SK-N-SH (cell line): ENCODE measurements around the gene LRRK2. TPM values are rescaled to one million over a fixed set of nuclear protein-coding genes. Genes with fewer than 3 reads are reported as not detected.
"Not testable (repeated sequence)": the region's sequence is repeated elsewhere in the genome, so short reads cannot be mapped to it uniquely, and the experiment has no call there.

Source experiments
- CTCF ChIA-PET: fragments of 300-600, 350-600 bp; formaldehyde crosslinking; extraction: SDS; loops from one replicate; lab custom pipeline; 2021; lab: Yijun Ruan, JAX
- POLR2A ChIA-PET: fragments of 350-600 bp; sonication (Branson Sonifier 250); formaldehyde crosslinking; extraction: SDS; loops from one replicate; lab custom pipeline; 2020; ENCODE audit warnings: antibody characterized with exemption, inconsistent platforms; lab: Yijun Ruan, JAX
- DNase-seq: peaks from one replicate; pipeline ENCODE4 v3.0.0; 2012
- H2AFZ ChIP-seq: fragments of 200-600 bp; sonication (generic); 2 replicates; pipeline ENCODE4 v1.8.1; 2016; ENCODE audit warnings: antibody characterized with exemption, mild to moderate bottlenecking, low read depth
- H3F3A ChIP-seq: fragments of 200-600 bp; sonication (generic); replicated peaks from 2 replicates; pipeline ENCODE3; 2016; ENCODE audit warnings: antibody characterized with exemption, mild to moderate bottlenecking; ENCODE audit not compliant: insufficient read depth
- H3K27ac ChIP-seq, 2 experiments: fragments of 200-500 bp in 1 of 2; fragments of 200-600 bp in 1 of 2; sonication (Bioruptor generic) in 1 of 2; sonication (generic), shearing (Covaris generic) in 1 of 2; 2 replicates each; pipeline versions ENCODE4 v1.5.1 to v1.6.1; 2014 to 2016; ENCODE audit warnings: low read depth in 2 of 2, inconsistent platforms in 1 of 2, low read length in 1 of 2, mild to moderate bottlenecking in 1 of 2, mixed read lengths in 1 of 2
- H3K27me3 ChIP-seq: fragments of 200-600 bp; sonication (generic), shearing (Covaris generic); 2 replicates; pipeline ENCODE4 v1.6.1; 2016; ENCODE audit warnings: mixed run types; ENCODE audit not compliant: insufficient read depth
- H3K36me3 ChIP-seq, 2 experiments: fragments of 200-500 bp in 1 of 2; fragments of 200-600 bp in 1 of 2; sonication (Bioruptor generic) in 1 of 2; sonication (generic) in 1 of 2; replicated peaks in 1 of 2; 2 replicates each; pipeline versions ENCODE3 to v1.5.1; 2014 to 2016; ENCODE audit warnings: low read length in 1 of 2, mild to moderate bottlenecking in 1 of 2; ENCODE audit not compliant: insufficient read depth in 2 of 2, control insufficient read depth in 1 of 2
- H3K4me1 ChIP-seq, 2 experiments: fragments of 200-500 bp in 1 of 2; fragments of 200-600 bp in 1 of 2; sonication (Bioruptor generic) in 1 of 2; sonication (generic), shearing (Covaris generic) in 1 of 2; 2 replicates each; pipeline versions ENCODE4 v1.5.1 to v1.6.1; 2014 to 2016; ENCODE audit warnings: low read depth in 1 of 2, low read length in 1 of 2, mixed run types in 1 of 2; ENCODE audit not compliant: insufficient read depth in 2 of 2, control insufficient read depth in 1 of 2
- H3K4me2 ChIP-seq: fragments of 200-600 bp; sonication (generic), shearing (Covaris generic); 2 replicates; pipeline ENCODE4 v1.6.1; 2017; ENCODE audit warnings: mixed run types
- H3K4me3 ChIP-seq, 2 experiments: fragments of 200-500 bp in 1 of 2; fragments of 200-600 bp in 1 of 2; sonication (Bioruptor generic) in 1 of 2; sonication (generic), shearing (Covaris generic) in 1 of 2; 2 replicates each; pipeline versions ENCODE4 v1.5.1 to v1.8.1; 2014 to 2016; ENCODE audit warnings: low read depth in 2 of 2, inconsistent platforms in 1 of 2, low read length in 1 of 2, mild to moderate bottlenecking in 1 of 2, mixed read lengths in 1 of 2, moderate library complexity in 1 of 2
- H3K79me2 ChIP-seq: fragments of 200-600 bp; sonication (generic); 2 replicates; pipeline ENCODE4 v1.8.1; 2017; ENCODE audit warnings: mild to moderate bottlenecking; ENCODE audit not compliant: insufficient read depth
- H3K9ac ChIP-seq: fragments of 200-600 bp; sonication (generic); 2 replicates; pipeline ENCODE4 v1.6.1; 2017; ENCODE audit warnings: mixed run types
- H3K9me2 ChIP-seq: fragments of 200-600 bp; sonication (generic); 2 replicates; pipeline ENCODE4 v1.6.1; 2017; ENCODE audit warnings: mixed run types
- H3K9me3 ChIP-seq: fragments of 200-600 bp; sonication (generic); 2 replicates; pipeline ENCODE4 v1.6.1; 2017; ENCODE audit warnings: mixed run types, mild to moderate bottlenecking, moderate library complexity
- H4K20me1 ChIP-seq: fragments of 200-600 bp; sonication (generic); 2 replicates; pipeline ENCODE4 v1.6.1; 2017; ENCODE audit warnings: mild to moderate bottlenecking, mixed run types; ENCODE audit not compliant: insufficient read depth
- JUND ChIP-seq: IDR thresholded peaks from 2 replicates; pipeline ENCODE4 v1.4.0; 2012
- MXI1 ChIP-seq: IDR thresholded peaks from 2 replicates; pipeline ENCODE4 v1.6.1; 2012; ENCODE audit warnings: mild to moderate bottlenecking, low read depth, low read length, improper control_type of control experiment
- RCOR1 ChIP-seq: fragments of 150-350 bp; IDR thresholded peaks from 2 replicates; pipeline ENCODE4 v1.6.1; 2017; ENCODE audit warnings: antibody characterized with exemption, low read length
- RXRA ChIP-seq: IDR thresholded peaks from 2 replicates; pipeline ENCODE4 v1.4.0; 2012; ENCODE audit warnings: low read depth, mild to moderate bottlenecking, borderline replicate concordance
- SIN3A ChIP-seq: IDR thresholded peaks from 2 replicates; pipeline ENCODE4 v1.6.1; 2012; ENCODE audit warnings: low read depth, mild to moderate bottlenecking, low read length, moderate library complexity, borderline replicate concordance
- SMC3 ChIP-seq: IDR thresholded peaks from 2 replicates; pipeline ENCODE4 v1.6.1; 2012; ENCODE audit warnings: low read depth, low read length, improper control_type of control experiment
- WGBS: methylation state at CpG from one replicate; pipeline ENCODE4 v1.1.6; 2017; ENCODE audit warnings: low lambda C conversion rate; 5-methylcytosine and 5-hydroxymethylcytosine counted together
- polyA plus RNA-seq, 3 experiments: library from polyadenylated mRNA; depleted of rRNA; stranded (reverse); fragments of >200 nt; gene quantifications; 2 replicates each; pipeline ENCODE4 v1.2.3, GENCODE V29; 2012
- TF ChIP-seq, protein P1 (sequence below): IDR thresholded peaks from 2 replicates; pipeline ENCODE4 v1.4.0; 2012; ENCODE audit warnings: low read depth, borderline replicate concordance
- TF ChIP-seq, protein P2 (sequence below): fragments of 150-350 bp; IDR thresholded peaks from 2 replicates; pipeline ENCODE4 v1.6.1; 2016; ENCODE audit warnings: mild to moderate bottlenecking, low read depth, low read length
- TF ChIP-seq, protein P3 (sequence below): fragments of 200-600 bp; sonication (generic); IDR thresholded peaks from 2 replicates; pipeline ENCODE4 v1.6.1; 2017; ENCODE audit warnings: antibody characterized with exemption, mild to moderate bottlenecking, moderate library complexity

LRRK2 gene
- polyA plus RNA-seq, 1 of the 3 experiments (the other 2 are of a cell fraction), result 0.08 TPM

DNA sequence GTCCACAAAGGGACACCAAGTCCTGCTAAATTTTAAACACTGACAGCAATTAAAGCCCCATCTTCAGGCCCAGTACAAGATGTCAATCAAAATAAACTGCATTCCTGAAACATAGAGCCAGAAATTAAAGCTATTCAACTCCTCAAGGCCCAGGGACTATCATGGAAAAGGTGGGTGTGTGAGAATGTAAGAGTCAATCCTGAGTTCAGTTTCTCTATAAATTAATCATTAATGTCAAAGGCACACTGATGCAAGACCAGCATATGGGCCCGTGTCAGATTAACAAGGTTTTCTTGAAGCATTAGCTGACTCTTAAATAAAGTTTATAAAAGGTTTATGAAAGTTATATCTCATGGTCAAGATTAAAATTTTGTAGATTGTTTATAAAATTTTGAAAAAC is 13.6 kb upstream of the LRRK2 start:
- H3K36me3 ChIP-seq, H4K20me1 ChIP-seq, H3K27ac ChIP-seq, H2AFZ ChIP-seq, H3K9ac ChIP-seq, H3F3A ChIP-seq, H3K79me2 ChIP-seq, H3K4me3 ChIP-seq, H3K9me3 ChIP-seq, H3K4me1 ChIP-seq, H3K9me2 ChIP-seq, DNase-seq, POLR2A ChIA-PET, H3K27me3 ChIP-seq, H3K4me2 ChIP-seq: not testable (repeated sequence)
- WGBS, result 48% methylated on average over 1 of the region's 1 CpG
- CTCF ChIA-PET, result interaction anchor here (0.9 kb wide), 1 partner anchor 9 kb away, joined by 3 read pairs; no protein-coding TSS in a partner anchor

DNA sequence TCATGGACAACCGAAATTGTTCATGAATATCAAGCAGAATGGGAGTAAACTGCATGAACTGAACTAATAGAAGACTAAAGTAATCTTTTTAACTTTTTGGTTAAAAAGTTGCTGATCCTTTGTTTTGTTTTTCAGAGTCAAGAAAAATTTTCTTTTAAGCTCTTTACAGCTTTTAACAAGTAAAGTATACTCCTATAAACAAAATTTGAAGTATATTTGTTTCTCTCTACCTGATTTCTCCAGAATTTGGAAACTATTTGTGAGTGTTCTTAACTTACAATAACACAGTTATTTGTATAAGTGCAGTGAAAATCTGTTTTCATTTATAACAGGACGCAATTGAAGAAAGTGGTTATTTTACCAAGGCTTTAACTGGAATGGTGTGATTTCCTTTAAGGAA is 12.2 kb upstream of the LRRK2 start:
- no peak for TF ChIP-seq SMC3
- TF ChIP-seq, protein P1, sequence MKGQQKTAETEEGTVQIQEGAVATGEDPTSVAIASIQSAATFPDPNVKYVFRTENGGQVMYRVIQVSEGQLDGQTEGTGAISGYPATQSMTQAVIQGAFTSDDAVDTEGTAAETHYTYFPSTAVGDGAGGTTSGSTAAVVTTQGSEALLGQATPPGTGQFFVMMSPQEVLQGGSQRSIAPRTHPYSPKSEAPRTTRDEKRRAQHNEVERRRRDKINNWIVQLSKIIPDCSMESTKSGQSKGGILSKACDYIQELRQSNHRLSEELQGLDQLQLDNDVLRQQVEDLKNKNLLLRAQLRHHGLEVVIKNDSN, result no peak
- no peak for TF ChIP-seq RXRA
- TF ChIP-seq RCOR1, result no peak
- no peak for TF ChIP-seq SIN3A
- no peak for TF ChIP-seq MXI1
- TF ChIP-seq JUND, result no peak
- TF ChIP-seq, protein P2, sequence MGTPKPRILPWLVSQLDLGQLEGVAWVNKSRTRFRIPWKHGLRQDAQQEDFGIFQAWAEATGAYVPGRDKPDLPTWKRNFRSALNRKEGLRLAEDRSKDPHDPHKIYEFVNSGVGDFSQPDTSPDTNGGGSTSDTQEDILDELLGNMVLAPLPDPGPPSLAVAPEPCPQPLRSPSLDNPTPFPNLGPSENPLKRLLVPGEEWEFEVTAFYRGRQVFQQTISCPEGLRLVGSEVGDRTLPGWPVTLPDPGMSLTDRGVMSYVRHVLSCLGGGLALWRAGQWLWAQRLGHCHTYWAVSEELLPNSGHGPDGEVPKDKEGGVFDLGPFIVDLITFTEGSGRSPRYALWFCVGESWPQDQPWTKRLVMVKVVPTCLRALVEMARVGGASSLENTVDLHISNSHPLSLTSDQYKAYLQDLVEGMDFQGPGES, result no peak
- TF ChIP-seq, protein P3, sequence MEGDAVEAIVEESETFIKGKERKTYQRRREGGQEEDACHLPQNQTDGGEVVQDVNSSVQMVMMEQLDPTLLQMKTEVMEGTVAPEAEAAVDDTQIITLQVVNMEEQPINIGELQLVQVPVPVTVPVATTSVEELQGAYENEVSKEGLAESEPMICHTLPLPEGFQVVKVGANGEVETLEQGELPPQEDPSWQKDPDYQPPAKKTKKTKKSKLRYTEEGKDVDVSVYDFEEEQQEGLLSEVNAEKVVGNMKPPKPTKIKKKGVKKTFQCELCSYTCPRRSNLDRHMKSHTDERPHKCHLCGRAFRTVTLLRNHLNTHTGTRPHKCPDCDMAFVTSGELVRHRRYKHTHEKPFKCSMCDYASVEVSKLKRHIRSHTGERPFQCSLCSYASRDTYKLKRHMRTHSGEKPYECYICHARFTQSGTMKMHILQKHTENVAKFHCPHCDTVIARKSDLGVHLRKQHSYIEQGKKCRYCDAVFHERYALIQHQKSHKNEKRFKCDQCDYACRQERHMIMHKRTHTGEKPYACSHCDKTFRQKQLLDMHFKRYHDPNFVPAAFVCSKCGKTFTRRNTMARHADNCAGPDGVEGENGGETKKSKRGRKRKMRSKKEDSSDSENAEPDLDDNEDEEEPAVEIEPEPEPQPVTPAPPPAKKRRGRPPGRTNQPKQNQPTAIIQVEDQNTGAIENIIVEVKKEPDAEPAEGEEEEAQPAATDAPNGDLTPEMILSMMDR, result no peak
- TF ChIP-seq, all 33 proteins: peak for 0
- no peaks in the 10 kb centered on the region for H3K4me1 ChIP-seq
- H3K36me3 ChIP-seq, result no peaks in the 10 kb centered on the region
- no peaks in the 10 kb centered on the region for H3K9me2 ChIP-seq
- DNase-seq, result no peak
- CTCF ChIA-PET, result no interaction called here
- no peak overlapping the region for H2AFZ ChIP-seq
- no peak overlapping the region for H3K4me3 ChIP-seq
- H3K27ac ChIP-seq, result no peak overlapping the region
- POLR2A ChIA-PET, result no interaction called here
- no peaks in the 10 kb centered on the region for H4K20me1 ChIP-seq
- no peaks in the 10 kb centered on the region for H3K79me2 ChIP-seq
- no peak overlapping the region for H3K4me2 ChIP-seq
- WGBS, result 34% methylated on average over 2 of the region's 2 CpGs
- no peaks in the 10 kb centered on the region for H3K27me3 ChIP-seq
- H3F3A ChIP-seq, result no peaks in the 10 kb centered on the region
- H3K9me3 ChIP-seq, result no peaks in the 10 kb centered on the region
- no peak overlapping the region for H3K9ac ChIP-seq
